Tibial artery (tissue), 4 donors: ENCODE results near the gene ADAMTSL1.

ENCODE experiments used
- DNase-seq, 2 donors: peaks; one replicate each; pipeline ENCODE4 v3.0.0-alpha.2; 2019
- H3K27ac ChIP-seq, 2 donors: fragments of 200-600 bp; sonication (generic) in 1 of 2; 1 replicate in 1 of 2; 2 replicates in 1 of 2; pipeline ENCODE4 v1.5.1; 2018 to 2019; ENCODE audit warnings: mild to moderate bottlenecking in 1 of 2
- H3K27me3 ChIP-seq, 2 donors: fragments of 200-600 bp; sonication (generic) in 1 of 2; one replicate each; pipeline versions ENCODE4 v1.5.1 to v1.6.0; 2016 to 2019
- H3K36me3 ChIP-seq, 3 donors: fragments of 200-600 bp; sonication (generic) in 2 of 3; one replicate each; pipeline ENCODE4 v1.5.1; 2016 to 2019; ENCODE audit warnings: mild to moderate bottlenecking in 2 of 3
- H3K4me1 ChIP-seq, 4 donors: fragments of 200-600 bp; sonication (generic) in 2 of 4; 1 replicate in 3 of 4; 2 replicates in 1 of 4; pipeline ENCODE4 v1.5.1; 2016 to 2019
- H3K4me3 ChIP-seq, 2 donors: fragments of 200-600 bp; sonication (generic) in 1 of 2; 1 replicate in 1 of 2; 2 replicates in 1 of 2; pipeline ENCODE4 v1.5.1; 2018 to 2019; ENCODE audit warnings: mild to moderate bottlenecking in 2 of 2
- H3K9me3 ChIP-seq, 3 donors: fragments of 200-600 bp; sonication (generic) in 1 of 3; one replicate each; pipeline ENCODE4 v1.5.1; 2016 to 2019
- CTCF ChIP-seq, 2 experiments: fragments of 200-600 bp in 1 of 2; fragments of 450-650 bp in 1 of 2; IDR thresholded peaks; one replicate each; pipeline ENCODE4 v1.5.1; 2017 to 2019; ENCODE audit warnings: antibody characterized with exemption in 2 of 2, mild to moderate bottlenecking in 1 of 2, moderate library complexity in 1 of 2
- intact Hi-C: fragments of 100-400 bp; cut with DNase I; formaldehyde crosslinking; loops from one replicate; pipeline ENCODE4 v1.15.0; 2023; ENCODE audit warnings: low total_unique reads

ADAMTSL1 gene

GRCh38 chr9:18721267-18721994 is 247.5 kb downstream of the ADAMTSL1 start:
- no peaks in the 10 kb centered on the region for H3K4me1 ChIP-seq
- H3K27me3 ChIP-seq: no peaks in the 10 kb centered on the region
- no peak for TF ChIP-seq CTCF (IDR thresholded peaks at IDR 0.05)
- DNase-seq: no peak
- no peak overlapping the region for H3K27ac ChIP-seq
- intact Hi-C loops: no loop called here
- H3K36me3 ChIP-seq: no peaks in the 10 kb centered on the region
- H3K4me3 ChIP-seq: no peak overlapping the region
- H3K9me3 ChIP-seq: no peaks in the 10 kb centered on the region

- no peaks in the 10 kb centered on the region for H3K36me3 ChIP-seq
- intact Hi-C loops: no loop called here
- no peak overlapping the region for H3K4me3 ChIP-seq
- no peak for DNase-seq
- no peak for TF ChIP-seq CTCF (IDR thresholded peaks at IDR 0.05)
- no peaks in the 10 kb centered on the region for H3K9me3 ChIP-seq
- no peaks in the 10 kb centered on the region for H3K4me1 ChIP-seq
- no peak overlapping the region for H3K27ac ChIP-seq
- H3K27me3 ChIP-seq: no peaks in the 10 kb centered on the region
Measured at GRCh38 chr9:18721995-18722310, 248.0 kb downstream of the ADAMTSL1 start.

GRCh38 chr9:18722882-18723281 is 248.9 kb downstream of the ADAMTSL1 start:
- Histone ChIP-seq H3K4me3 (no peak overlapping the region), H3K4me1 (no peaks in the 10 kb centered on the region), H3K9me3 (no peaks in the 10 kb centered on the region), H3K36me3 (no peaks in the 10 kb centered on the region), H3K27ac (no peak overlapping the region), H3K27me3 (no peaks in the 10 kb centered on the region)
- no peak for DNase-seq
- intact Hi-C loops: no loop called here
- no peak for TF ChIP-seq CTCF (IDR thresholded peaks at IDR 0.05)

- no peak for TF ChIP-seq CTCF (IDR thresholded peaks at IDR 0.05)
- Histone ChIP-seq H3K36me3 (no peaks in the 10 kb centered on the region), H3K27me3 (no peaks in the 10 kb centered on the region), H3K9me3 (no peaks in the 10 kb centered on the region), H3K27ac (no peak overlapping the region), H3K4me3 (no peak overlapping the region), H3K4me1 (no peaks in the 10 kb centered on the region)
- intact Hi-C loops: no loop called here
- DNase-seq: no peak
Measured at GRCh38 chr9:18723366-18723765, 249.4 kb downstream of the ADAMTSL1 start.

- Histone ChIP-seq H3K27ac (no peak overlapping the region), H3K36me3 (no peaks in the 10 kb centered on the region), H3K4me3 (no peak overlapping the region), H3K27me3 (no peaks in the 10 kb centered on the region), H3K4me1 (no peaks in the 10 kb centered on the region), H3K9me3 (no peaks in the 10 kb centered on the region)
- DNase-seq: no peak
- TF ChIP-seq CTCF (IDR thresholded peaks at IDR 0.05): no peak
- intact Hi-C loops: no loop called here
Measured at GRCh38 chr9:18726546-18726945, 252.6 kb downstream of the ADAMTSL1 start.

- no peaks in the 10 kb centered on the region for H3K36me3 ChIP-seq
- H3K4me1 ChIP-seq: no peaks in the 10 kb centered on the region
- H3K27ac ChIP-seq: no peak overlapping the region
- no peaks in the 10 kb centered on the region for H3K27me3 ChIP-seq
- no peak for TF ChIP-seq CTCF (IDR thresholded peaks at IDR 0.05)
- DNase-seq: no peak
- no peak overlapping the region for H3K4me3 ChIP-seq
- intact Hi-C loops: no loop called here
- H3K9me3 ChIP-seq: no peaks in the 10 kb centered on the region
Measured at GRCh38 chr9:18727904-18728303, 254.0 kb downstream of the ADAMTSL1 start.
